GM04503 (cell line): ENCODE results near the gene MARK1.
"Not testable (repeated sequence)": the region's sequence is repeated elsewhere in the genome, so short reads cannot be mapped to it uniquely, and the experiment has no call there.

ENCODE experiments used
- DNase-seq: peaks from one replicate; pipeline ENCODE4 v3.0.0-alpha.2; 2012; ENCODE audit warnings: low read depth

The MARK1 gene

DNA sequence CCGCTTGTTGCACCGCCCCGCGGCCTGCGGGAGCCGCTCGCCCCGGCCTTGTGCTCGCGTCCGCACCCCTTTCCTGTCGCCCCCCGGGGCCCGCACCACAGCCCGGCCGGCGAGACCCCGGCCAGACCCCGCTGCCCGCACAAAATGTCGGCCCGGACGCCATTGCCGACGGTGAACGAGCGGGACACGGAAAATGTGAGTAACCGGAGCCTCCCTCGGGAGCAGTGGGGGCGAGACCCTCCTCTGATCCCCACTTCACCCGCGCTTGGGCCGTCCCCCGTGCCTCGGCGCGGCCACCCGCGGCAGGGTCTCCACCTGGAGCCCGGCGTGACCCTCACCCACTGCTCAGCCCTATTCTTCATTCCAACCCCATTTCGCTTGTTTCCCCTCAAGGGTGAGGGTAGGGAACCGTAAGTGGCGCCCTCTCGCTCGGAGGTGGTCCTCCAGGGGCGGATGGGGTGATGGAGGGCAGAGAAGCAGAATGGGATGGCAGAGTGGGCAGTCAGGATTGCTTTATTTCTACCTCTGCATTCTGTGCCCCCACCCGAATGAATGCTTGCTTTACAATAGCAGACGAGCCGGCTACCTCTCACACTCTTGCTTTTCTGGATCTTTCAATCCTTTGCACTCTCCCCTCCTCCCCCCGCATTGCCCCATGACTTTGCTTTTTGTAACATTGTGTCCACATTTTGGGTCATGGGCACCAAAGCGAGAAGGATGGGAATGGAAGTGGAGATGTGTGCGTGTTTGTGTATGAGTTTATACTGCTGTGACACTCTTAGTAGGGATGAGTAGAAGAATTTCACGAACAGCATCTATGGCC is 954 bp downstream of the MARK1 start:
- DNase-seq: no peak

DNA sequence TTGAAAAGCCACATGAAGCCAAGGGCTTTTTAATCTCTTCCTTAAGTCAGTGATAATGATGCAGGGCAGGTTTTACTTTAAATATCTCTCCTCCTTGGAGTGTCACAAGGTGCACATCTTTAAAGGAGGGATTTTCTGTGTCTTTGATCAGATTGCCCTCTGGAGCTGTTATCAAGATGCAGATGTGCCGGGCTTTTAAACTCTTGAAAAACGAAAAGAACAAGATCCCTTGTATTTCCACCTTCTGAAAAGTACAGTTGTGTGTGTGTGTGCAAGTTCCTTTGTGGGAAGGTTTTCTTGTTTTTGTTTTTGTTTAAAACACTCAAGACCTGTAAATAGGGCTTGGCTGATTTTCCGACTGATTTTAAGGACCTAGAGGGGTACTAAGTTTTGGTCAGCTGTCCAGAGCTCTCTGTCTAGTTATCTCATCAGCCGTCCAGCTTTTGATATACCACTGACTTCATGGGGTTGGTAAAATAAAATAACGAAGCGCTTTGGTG is 1.6 kb downstream of the MARK1 start:
- no peak for DNase-seq

- no peak for DNase-seq
Measured at GRCh38 chr1:220533504-220534109, 5.7 kb downstream of the MARK1 start.

DNA sequence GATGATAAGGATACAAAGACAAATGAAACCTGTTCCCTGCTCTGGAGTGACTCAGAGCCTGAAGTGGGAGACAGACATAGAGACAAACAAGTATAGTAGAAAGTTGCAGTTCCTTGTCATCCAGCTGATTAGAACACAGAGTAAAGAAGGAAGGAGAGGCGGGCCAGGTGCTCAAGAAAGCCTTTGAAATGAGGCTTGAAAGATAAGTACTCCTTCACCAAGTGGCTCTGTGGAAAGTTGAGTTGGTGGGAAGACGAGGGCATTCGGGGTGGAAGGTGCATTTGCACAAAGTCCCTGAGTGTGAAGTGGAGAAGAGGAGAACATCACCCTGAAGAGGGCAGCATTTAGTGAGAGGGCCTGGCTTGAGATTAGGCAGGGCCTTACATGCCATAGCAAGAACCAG is 17.0 kb downstream of the MARK1 start:
- no peak for DNase-seq

DNA sequence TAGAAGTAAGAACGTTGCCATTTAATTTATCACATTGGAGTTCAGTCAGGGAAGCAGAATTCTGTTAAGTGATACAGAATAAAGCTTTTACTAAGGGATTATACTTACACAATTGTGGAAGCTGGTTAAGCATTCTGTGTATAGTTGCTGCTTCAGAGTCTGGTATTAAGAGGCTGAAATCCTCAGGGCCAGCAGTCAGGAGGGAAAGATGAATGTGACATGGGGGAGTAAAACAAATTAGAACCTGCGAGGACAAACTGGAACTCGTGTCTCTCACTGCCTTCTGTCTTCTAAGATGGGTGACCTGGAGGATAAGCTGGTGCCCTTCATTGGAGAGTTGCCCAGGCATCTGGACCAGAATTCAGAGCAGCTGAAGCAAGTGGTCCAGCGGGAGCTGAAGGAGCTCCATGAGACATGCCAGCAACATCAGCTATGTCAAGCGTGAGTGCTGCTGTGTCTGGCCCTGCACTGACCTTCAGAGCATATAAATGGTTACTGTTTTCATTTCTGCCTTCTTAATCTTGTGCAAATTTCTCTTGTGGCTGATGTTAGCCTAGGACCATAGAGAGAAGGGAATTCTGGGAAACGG is 23.0 kb downstream of the MARK1 start:
- no peak for DNase-seq

DNA sequence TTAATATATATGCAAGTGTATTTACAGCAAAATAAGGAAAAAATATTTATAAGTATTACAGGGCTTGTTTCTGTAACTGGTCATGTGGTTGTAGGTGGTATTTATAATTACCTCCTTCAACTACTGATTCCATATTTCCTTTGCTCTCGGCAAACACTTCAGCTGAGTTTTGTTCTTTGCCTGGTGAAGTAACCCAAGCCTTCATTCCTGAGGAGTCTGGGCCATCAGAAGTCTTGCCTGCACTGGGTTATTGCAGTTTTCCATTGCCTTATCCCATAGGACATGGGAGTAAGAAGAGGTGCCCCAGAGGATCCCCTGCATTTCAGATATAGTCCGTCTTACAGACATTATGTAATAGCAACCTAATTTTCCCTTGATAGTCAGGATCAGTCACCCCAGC is 23.8 kb downstream of the MARK1 start:
- no peak for DNase-seq

- DNase-seq: no peak
Measured at GRCh38 chr1:220552672-220553260, 24.8 kb downstream of the MARK1 start.

GRCh38 chr1:220556641-220557040 is 28.7 kb downstream of the MARK1 start:
- DNase-seq: no peak

- DNase-seq: no peak
Measured at GRCh38 chr1:220563564-220563963, 35.6 kb downstream of the MARK1 start.

GRCh38 chr1:220564216-220564615 is 36.3 kb downstream of the MARK1 start:
- DNase-seq: no peak

DNA sequence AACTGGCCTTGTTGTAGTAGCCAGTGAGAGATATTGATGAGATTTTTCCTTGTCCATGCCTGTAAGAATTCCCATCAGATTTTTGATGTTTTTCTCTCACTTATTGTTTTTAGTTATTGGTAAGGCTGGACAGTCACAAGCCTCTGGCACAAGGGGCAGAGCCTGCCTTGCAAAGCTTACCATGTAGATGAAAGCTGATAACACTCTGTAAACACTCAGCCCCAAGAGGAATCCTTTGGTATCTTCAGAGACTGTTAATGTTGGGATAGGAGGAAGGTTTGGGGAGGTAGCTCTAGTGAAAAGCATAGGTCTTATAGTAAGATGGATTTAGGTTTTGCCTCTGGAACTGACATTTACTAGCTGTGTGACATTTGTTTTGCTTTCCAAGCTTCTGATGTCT is 37.7 kb downstream of the MARK1 start:
- no peak for DNase-seq

- DNase-seq: no peak
Measured at GRCh38 chr1:220566869-220567268, 38.9 kb downstream of the MARK1 start.

- no peak for DNase-seq
Measured at GRCh38 chr1:220572416-220572815, 44.5 kb downstream of the MARK1 start.

- no peak for DNase-seq
Measured at GRCh38 chr1:220573836-220574235, 45.9 kb downstream of the MARK1 start.

DNA sequence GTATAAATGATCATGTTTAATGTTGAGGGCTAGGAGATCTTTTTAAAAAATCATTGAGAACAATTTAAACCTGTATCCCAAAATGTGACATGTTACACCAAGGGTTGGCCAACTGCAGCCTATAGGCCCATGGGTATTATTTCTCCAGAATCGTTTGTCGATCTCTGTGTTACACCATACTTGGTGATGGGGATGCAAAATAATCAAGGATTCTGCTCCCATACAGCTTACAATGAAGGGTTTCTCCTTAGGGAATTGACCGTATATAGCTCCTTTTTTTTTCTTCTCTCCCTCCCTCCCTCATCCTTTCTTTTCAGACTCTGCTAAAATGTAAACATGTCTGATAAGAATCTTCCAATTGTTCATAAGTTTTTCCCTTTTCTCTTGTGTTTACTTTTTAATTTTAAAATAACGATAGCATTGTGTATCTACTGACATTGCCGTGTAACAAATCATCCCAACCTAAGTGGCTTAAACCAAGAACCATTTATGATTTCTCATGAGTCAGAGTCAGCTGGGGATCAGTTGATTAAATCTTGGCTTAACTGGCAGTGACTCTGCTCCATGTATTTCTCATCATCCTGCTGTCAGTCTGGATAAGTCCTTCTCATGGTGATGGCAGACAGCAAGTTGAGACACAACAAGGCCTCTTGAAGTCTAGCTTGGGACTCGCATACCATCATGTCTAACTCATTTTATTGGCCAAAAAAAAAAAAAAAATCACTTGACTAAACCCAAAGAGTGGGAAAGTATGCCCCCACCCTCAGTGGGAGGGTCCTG is 48.0 kb downstream of the MARK1 start:
- DNase-seq: no peak

GRCh38 chr1:220577926-220578325 is 50.0 kb downstream of the MARK1 start:
- no peak for DNase-seq

DNA sequence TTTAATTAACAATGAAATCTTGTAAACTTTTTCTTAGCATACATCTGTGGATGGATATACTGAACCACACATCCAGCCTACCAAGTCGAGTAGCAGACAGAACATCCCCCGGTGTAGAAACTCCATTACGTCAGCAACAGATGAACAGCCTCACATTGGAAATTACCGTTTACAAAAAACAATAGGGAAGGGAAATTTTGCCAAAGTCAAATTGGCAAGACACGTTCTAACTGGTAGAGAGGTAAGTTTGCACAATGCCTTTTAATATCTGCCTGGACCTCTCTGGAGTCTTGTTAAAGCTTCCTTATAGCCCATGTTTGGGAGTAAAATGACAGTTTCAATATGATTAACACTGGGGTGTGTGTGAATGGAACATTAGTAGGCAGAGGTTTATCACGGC is 51.4 kb downstream of the MARK1 start:
- DNase-seq: no peak

DNA sequence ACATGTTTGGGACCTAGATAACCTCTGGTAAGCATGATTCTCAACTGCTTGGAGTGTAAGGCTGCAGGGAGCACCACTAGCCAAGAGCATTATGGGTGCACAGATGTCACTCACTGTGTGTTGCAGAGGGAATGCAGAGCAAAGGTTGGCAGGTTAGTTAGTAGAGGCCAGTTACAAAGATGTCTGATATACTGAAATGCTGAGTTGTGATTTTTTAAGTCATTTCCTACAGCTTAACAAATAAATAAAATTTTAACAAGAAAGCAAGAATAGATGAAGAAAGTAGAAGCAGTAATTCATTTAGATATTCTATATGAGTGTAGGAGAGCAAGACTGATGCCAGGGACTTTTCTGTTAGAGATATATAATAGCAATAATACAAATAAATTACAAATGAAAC is 64.8 kb downstream of the MARK1 start:
- DNase-seq: no peak

- DNase-seq: no peak
Measured at GRCh38 chr1:220594356-220594755, 66.4 kb downstream of the MARK1 start.

GRCh38 chr1:220595179-220595578 is 67.2 kb downstream of the MARK1 start:
- DNase-seq: no peak

- DNase-seq: no peak
Measured at GRCh38 chr1:220604926-220605325, 77.0 kb downstream of the MARK1 start.

GRCh38 chr1:220605651-220606050 is 77.7 kb downstream of the MARK1 start:
- DNase-seq: not testable (repeated sequence)
